GM23248 (cell line): Measurements from ENCODE around the gene C1orf53.

Experiments used
- EZH2 ChIP-seq: fragments of 200-600 bp; sonication (generic); IDR thresholded peaks from 2 replicates; pipeline ENCODE4 v1.6.1; 2018; ENCODE audit warnings: antibody characterized with exemption, mild to moderate bottlenecking; ENCODE audit not compliant: insufficient read depth, poor library complexity, severe bottlenecking
- EZH2phosphoT487 ChIP-seq: fragments of 200-600 bp; sonication (generic); IDR thresholded peaks from 2 replicates; pipeline ENCODE4 v1.6.1; 2018; ENCODE audit warnings: antibody characterized with exemption, moderate library complexity, mild to moderate bottlenecking, low read depth; ENCODE audit not compliant: insufficient read depth

- TF ChIP-seq EZH2phosphoT487 (no peak), EZH2 (peak; percentile 94)
Measured at GRCh38 chr1:197913495-197914276, 11.3 kb downstream of the C1orf53 start.
